ENCODE data around the gene MAP3K6.
"Not testable (repeated sequence)": the region's sequence is repeated elsewhere in the genome, so short reads cannot be mapped to it uniquely, and the experiment has no call there.

MAP3K6 gene

GRCh38 chr1:27394925-27395324, 28.2 kb upstream of the MAP3K6 start:
- DNase-seq, result no peak

- DNase-seq, result no peak
These were observed 27.5 kb upstream of the MAP3K6 start for GRCh38 chr1:27394282-27394658.

DNA sequence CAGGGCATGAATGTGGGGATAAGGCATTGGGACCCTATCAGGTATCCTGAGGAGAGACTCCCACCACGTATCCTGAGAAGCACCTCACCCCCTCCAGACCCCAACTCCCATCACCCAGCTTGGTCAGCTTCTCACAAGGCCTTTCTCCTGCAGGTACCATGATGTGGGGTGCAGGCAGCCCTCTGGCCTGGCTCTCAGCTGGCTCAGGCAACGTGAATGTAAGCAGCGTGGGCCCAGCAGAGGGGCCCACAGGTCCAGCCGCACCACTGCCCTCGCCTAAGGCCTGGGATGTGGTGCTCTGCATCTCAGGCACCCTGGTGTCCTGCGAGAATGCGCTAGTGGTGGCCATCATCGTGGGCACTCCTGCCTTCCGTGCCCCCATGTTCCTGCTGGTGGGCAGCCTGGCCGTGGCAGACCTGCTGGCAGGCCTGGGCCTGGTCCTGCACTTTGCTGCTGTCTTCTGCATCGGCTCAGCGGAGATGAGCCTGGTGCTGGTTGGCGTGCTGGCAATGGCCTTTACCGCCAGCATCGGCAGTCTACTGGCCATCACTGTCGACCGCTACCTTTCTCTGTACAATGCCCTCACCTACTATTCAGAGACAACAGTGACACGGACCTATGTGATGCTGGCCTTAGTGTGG, 27.0 kb upstream of the MAP3K6 start:
- DNase-seq, result no peak

DNA sequence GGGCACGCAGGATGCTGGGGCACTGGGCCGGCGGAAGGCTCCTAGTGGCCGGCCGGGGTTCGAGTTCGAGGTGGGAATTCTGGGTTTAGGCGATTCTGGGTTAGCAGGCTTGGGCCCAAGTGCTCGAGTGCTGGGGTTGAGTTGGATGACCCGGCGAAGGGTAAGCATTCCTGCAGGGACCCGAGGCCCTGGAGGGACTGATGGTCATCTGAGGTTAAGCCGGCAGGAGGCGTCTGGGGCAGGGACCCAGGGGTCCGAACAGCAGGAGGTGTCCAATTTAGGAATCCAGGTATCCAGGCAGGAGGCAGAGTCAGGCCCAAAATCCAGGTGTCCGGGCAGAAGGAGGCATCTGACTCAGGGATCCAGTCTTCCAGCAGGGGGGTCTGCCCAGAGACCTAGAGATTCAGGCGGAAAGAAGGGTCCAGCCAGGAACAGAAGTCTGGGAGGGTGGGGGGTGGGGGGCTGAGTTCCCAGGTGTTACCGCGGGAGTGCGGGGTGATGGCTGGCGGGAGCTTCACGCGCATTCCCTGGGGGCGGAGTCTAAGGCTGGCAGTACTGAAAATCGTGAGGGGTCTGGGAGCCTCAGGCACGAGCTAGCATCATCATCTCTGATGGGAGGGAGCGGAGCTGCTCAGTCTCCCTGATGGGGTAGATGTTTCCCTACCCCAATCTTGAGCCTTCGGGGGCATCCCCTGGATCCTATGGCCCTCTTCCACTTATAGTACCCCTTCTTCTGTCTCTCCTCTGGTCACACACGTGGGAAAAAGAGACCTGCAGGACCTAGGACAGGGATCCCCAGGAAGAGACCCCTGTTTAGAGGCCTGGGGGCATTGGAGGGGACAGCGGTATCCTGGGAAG, 26.2 kb upstream of the MAP3K6 start:
- DNase-seq, result no peak

DNA sequence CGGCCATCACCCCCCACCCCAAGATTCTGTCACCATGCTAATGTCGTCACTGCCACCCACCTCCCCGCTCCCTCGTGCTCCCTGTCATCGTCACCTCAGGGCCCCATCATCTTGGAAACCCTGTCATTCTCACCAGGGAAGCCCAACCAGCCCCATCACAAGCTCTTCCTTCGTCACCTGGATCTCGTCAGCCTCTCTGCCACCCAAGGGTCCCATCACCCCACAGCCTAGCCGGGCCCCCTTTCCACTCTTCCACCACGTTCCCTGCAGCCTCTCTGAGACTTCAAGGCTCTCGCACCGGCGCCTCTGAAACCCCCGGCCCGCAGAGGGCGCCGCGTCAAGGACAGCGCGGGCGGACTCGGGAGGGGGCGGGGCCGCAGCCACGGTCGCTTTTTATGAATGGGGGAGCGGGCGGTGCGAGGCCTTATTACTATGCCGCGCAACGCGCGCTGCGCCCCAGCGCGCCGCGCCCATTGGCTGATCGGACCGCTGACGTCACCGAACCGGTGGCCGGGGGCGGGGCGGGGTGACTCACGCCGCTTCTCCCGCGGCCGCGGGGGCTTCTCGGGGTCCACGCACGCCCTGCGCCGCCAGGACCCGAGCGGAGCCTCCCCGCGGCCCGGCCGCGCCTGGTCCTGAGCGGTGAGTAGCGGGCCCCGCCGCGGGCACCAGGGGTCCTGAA, 25.5 kb upstream of the MAP3K6 start, which contains the start of gene GPR3:
TSS of gene GPR3 (plus strand) at position 527 of the 682 bp plus-strand sequence. CDS start 1,177 bp downstream, outside the sequence.
- peak; percentile 92 for DNase-seq

- DNase-seq, result no peak
These were observed 24.8 kb upstream of the MAP3K6 start for GRCh38 chr1:27391511-27392095.

DNA sequence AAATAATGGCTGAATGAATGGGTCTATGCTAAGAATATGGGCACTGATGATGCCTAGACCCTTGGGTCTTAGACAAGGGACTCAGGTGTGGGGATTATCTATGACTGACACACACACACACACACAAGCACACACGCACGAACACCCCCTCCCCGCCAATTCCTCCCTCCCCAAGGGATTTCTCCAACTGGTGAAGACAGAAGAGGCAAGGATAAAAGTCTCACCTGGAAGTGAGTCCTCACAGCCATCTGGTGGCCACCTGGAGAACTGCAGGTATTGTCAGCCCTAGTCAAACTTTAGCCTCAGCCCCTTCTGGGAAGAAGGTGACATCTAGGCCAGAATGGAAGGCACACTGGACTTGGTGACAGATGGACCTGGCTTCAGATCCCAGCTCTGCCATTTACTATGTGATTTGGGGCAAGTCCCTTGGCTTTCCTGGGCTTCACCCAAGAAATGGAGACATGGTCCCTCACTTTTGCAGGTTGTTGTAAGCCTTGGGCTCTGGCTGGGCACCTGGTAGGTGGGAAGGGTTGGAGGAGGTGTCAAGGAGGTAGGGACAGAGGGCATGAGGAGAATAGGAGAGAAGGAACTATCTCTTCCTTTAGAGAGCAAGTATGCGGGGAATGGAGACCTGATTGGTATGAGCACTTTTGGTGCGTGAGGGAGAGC, 21.7 kb upstream of the MAP3K6 start:
- peak; percentile 71 for DNase-seq

- not testable (repeated sequence) for DNase-seq
These were observed 18.0 kb upstream of the MAP3K6 start for GRCh38 chr1:27384797-27385196.

GRCh38 chr1:27383661-27384060, 16.9 kb upstream of the MAP3K6 start:
- no peak for DNase-seq

DNA sequence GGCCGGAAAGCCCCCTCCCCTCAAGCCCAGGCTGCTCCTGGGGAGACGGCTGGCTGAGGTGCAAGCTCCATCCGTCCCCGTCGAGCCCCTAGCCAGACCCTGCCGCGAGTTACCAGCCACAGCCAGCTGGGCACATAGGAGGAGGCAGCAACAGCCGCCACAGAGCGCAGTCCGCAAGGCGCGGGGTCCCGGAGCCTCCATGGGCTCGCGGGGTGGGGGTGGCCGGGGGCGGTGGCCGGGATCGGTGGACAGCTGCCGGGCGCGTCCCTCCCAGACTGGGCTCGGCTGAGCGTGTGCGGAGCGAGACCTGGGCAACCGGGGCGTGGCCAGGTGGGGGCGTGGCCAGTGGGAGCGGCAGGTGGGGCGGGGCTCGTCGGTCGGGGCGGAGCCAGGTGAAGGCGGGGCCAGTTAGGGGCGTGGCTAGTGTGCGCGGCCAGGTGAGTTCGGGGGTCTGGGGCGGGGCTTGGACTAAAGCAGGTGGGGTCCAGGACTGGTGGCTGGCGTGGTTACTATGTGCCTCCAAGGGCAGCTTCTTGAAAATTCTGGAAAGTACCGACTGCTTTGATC, 16.4 kb upstream of the MAP3K6 start, which contains the start of gene CD164L2:
TSS of gene CD164L2 (minus strand) at position 295 of the 567 bp plus-strand sequence. CDS start at position 201, 94 bp downstream.
- DNase-seq, result no peak

DNA sequence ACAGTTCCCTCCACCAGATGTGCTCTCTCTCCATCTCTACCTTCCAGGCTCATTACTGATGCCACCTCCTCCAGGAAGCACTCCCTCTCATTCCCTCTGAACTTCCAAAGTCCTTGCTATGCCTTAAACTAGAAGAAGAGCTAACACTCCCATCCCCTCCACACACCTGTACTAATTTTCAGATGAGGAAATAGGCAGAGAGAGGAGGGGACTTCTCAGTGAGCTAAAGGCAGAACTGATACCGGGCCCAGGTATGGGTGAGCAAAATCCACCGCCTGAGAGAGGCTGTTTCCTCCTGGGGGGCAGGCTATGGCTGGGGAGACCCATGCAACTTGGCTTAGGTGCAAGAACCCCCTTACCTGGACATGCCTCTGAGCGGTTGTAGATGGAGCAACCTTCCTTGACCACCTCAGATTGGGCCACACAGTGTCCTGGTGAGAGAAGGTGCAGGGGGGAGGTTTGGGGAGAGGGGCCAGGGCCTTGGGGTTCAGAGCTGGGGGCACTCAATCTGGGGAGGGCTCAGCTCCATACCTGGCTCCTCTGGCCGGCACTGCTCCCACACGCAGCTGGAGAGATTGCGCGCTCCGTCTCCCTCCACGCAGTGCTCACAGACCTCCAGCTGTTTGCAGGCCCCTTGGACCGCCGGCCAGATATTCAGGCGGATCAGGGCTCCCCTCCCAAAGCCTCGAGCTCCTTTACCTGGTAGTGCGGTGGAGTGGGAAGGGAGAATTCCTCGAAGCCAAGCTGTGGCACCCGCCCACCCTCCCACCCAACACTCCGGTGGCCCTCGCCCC, 15.4 kb upstream of the MAP3K6 start:
- DNase-seq, result no peak

- no peak for DNase-seq
These were observed 14.3 kb upstream of the MAP3K6 start for GRCh38 chr1:27380766-27381733.

- no peak for DNase-seq
These were observed 13.5 kb upstream of the MAP3K6 start for GRCh38 chr1:27380224-27380623.

DNA sequence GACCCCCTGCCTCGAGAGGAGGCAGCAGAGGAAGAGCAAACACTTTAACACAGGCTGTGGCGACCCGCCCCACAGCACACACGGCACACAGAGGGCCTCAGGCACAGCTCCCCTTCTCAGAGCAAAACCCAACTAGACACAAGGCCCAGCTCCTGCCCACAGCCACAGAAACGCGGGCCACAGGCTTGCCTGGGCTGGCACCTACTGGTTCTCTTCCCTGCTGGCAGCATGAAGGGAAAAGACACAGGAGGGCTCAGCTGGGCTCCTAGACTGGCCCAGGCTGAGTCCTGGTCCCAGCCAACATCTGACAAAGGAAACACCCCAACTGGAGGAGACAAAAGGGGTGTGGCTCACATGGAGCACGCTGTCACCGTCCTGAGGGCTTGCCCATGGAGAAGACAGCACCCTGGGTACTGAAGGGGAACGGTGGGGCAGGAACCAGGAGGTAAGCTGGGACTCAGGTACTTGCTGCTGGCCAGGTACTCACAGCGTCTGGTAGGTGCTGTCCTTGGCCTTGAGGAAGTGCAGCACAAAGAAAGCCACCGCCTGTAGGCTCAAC, 12.9 kb upstream of the MAP3K6 start:
- no peak for DNase-seq

DNA sequence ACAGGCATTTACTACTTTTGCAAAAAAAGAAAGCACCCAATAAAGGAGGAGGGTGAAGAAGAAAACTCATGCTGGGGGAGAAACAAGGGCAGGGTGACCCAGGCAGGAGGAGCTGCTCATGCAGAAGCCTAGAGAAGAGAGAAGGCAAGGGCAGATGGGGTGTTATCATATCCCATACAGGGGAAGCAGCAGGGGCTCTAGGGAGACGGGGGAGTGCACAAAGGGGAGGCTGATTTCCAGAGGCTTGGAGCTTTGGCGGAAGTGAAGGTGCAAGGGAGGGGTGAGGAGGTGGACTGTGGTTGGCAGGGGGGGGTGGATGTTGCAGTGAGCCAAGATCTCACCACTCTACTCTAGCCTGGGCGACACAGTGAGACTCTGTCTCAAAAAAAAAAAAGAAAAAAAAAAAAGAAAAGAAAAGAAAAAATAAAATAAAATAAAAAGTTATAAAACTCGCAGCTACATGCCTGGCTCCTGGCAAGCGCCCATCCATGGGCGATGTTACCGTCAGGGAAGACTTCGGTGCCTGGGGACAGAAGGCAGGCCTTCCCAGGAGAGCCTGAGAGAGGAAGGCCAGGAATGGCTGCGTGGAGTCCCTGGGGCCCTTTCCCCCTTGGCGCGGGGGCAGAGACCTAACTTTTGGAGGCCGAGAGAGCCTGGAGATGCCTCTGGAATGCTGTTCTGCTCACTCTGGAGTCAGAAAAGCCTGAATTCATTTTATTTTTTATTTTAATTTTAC, 11.2 kb upstream of the MAP3K6 start:
- DNase-seq, result no peak

GRCh38 chr1:27374362-27375086, 7.8 kb upstream of the MAP3K6 start, which contains the start of gene FCN3:
TSS of gene FCN3 (minus strand) at chr1:27374824. CDS start at chr1:27374818, 6 bp downstream.
- no peak for DNase-seq

- no peak for DNase-seq
These were observed 6.3 kb upstream of the MAP3K6 start for GRCh38 chr1:27372808-27373690.

Measured in activated T-cell treated with anti-CD3 and anti-CD28 coated beads for 4 hours (primary cell).